HG02840 (cell line): Measurements from ENCODE around the gene SLC7A8.
"Not testable (repeated sequence)": the region's sequence is repeated elsewhere in the genome, so short reads cannot be mapped to it uniquely, and the experiment has no call there.

Source experiments
- ATAC-seq: cut with Tn5 transposase; IDR thresholded peaks from one replicate; pipeline ENCODE4 v1.9.1; 2021; ENCODE audit warnings: mild to moderate bottlenecking, moderate library complexity, moderate number of reproducible peaks; ENCODE audit not compliant: unreplicated experiment, low FRiP score

Gene SLC7A8

DNA sequence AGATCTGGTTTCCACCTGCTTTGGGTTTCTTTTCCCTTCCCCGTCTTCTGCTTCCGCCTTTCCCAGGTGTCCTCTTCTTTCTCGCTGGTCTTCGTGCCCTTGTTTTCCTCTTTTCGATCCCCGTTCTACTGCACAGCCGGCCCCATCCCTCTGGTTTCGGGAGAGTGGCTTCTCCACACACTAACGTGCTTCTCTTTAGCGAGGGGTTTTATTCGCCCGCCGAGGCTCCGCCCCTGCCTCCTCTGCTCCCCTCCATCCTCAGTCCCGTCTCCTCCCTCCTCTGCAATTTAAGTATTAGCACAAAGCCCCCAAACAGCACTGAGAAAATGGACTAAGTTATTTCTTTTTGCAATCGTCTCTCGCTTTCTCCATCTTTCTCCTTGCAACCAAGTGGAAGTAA is at the start of gene SLC7A8:
Gene SLC7A8, minus strand, starts transcription at position 182 of the 400 bp plus-strand sequence. CDS start 746 bp downstream, outside the sequence.
- ATAC-seq: no peak

- ATAC-seq: not testable (repeated sequence)
Observed at GRCh38 chr14:23232241-23232808, 48.9 kb upstream of the SLC7A8 start.

DNA sequence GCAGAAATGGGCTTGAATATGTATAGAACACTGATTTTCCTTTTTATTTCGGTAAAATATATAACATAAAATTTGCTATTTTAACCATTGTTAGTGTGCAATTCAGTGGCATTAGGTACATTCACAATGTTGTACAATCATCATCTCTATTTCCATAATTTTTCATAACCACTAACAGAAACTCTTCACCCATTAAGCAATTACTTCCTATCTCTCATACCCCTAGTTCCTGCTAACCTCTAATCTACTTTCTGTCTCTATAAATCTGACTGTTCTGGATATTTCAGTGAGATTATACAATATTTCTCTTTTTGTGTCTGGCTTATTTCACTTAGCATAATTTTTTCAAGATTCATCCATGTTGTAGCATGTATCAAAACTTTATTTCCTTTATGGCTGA is 45.4 kb upstream of the SLC7A8 start:
- ATAC-seq: no peak

GRCh38 chr14:23227566-23227965 is 44.1 kb upstream of the SLC7A8 start:
- ATAC-seq: no peak

DNA sequence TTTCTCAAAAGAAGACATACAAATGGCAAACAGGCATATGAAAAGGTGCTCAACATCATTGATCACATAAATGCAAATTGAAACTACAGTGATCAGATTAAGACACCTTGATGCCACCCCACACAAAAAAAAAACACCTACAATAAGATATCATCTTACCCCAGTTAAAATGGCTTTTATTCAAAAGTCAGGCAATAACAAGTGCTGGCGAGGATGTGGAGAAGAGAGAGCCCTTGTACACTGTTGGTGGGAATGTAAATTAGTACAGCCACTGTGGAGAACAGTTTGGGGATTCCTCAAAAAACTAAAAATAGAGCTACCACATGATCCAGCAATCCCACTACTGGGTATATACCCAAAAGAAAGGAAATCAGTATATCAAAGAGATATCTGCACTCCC is 41.5 kb upstream of the SLC7A8 start:
- ATAC-seq: not testable (repeated sequence)

DNA sequence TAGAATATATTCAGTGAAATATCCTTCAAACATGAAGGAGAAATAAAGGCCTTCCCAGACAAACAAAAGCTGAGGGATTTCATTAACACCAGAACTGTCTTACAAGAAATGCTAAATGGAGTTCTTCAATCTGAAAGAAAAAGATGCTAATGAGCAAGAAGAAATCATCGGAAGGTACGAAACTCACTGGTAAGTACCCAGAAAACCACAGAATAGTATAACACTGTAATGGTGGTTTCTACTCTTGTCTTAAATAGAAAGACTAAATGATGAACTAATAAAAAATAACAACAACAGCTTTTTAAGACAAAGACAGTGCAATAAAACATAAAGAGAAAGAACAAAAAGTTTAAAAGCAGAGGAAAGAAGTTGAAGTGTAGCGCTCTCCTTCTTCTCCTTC is 35.6 kb upstream of the SLC7A8 start:
- ATAC-seq: no peak

- no peak for ATAC-seq
Observed at GRCh38 chr14:23217032-23218020, 33.9 kb upstream of the SLC7A8 start.

DNA sequence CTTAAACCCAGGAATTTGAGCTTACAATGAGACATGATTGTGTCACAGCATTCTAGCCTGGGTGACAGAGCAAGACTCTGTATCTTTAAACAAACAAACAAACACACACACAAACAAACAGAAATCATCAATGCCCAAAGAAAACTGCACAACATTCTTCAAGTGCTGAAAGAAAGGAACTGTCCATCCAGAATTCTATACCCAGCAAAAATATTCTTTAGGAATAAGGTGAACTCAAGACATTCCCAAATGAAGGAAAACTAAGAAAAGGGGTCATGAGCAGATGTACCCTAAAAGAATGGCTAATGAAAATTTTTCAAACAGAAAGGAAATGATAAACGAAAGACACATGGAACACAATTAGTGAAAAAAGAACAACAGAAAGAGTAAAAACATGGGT is 32.0 kb upstream of the SLC7A8 start:
- ATAC-seq: no peak

DNA sequence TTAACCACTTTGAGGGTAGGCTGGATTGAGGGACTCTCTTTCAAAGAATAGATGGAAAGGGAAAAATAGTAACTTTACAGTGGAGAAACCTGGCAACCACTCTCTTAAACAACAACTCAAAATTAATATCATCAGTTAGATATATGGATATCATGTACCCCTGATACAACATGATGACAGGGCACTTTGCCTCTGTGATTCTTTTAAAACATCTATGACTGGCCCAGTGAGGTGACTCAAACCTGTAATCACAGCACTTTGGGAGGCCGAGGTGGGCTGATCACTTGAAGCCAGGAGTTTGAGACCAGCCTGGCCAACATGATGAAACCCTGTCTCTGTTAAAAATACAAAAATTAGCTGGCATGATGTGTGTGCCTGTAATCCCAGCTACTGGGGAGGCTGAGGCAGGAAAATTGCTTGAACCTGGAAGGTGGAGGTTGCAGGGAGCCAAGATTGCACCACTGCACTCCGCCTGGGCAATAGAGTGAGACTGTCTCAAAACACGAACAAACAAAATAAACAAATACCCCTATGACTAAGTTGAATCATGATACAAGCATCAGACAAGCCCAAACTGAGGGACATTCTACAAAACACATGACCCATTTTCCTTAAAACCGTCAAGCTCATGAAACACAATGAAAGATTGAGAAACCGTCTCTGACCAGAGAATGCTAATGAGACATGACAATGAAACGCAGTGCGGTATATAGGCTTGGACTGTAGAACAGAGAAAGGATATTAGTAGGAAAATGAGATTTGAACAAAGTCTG is 26.4 kb upstream of the SLC7A8 start:
- ATAC-seq: no peak

GRCh38 chr14:23208324-23208723 is 24.9 kb upstream of the SLC7A8 start:
- no peak for ATAC-seq

DNA sequence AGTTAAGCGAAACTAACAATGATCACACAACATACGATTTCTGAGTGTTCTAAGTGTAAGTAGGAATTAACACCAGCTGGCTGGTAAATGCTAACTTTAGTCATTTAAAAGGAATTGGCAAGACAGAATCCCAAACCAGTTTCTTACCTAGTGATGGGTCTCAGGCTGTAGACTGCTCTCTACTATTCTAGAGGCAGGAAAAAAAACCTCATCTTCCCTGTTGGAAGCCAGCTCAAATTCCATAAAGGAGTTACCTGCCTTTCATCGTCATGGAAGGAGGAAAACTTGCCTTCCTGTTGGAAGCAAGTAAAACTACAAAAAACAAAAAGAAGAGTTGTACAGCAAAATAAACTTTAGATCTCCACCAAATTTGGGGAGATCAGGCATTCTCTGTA is 23.7 kb upstream of the SLC7A8 start:
- no peak for ATAC-seq

DNA sequence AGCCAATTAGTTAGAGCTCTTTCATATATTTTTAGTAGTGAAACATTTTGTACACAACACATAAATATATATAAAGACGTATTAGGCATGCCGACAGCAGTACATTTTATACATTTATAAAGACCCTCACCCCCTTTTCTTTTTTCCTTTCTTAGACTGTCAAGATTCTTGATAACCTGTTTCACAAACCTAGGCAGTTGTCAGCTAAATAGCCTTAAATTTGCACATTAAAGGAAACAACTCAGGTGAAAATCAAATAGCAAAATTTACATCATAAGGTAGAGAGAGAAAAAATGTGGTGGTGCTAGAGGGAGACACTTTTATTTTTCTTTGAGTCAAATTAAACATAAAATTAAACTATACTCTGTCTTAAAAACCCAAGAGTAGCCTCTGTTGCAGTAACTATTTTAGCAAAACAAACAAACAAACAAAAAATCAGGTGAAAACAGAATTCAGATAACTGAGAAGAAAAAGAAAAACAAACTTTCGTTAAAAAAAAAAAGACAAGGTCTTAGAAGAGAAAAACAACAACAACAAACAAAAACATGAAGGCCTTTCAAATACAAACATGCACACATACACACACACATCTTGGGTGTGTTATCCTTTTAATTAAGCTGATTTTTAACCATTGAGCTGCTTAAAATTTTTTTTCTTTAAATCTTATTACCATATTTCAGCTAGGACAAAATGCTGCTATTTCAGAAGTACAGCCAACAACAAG is 23.1 kb upstream of the SLC7A8 start:
- no peak for ATAC-seq

DNA sequence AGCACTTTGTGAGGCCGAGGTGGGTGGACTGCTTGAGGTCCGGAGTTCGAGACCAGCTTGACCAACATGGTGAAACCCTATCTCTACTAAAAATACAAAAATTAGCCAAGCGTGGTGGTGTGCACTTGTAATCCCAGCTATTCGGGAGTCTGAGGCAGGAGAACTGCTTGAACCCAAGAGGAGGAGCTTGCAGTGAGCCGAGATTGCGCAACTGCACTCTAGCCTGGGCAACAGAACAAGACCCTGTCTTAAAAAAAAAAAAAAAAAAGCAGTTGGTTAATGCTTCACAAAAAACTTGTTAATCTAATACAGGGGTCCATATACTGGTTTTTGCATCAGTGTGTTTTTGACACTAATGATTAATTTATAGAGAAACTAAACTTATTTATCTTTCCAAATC is 18.5 kb upstream of the SLC7A8 start:
- no peak for ATAC-seq

GRCh38 chr14:23199141-23199540 is 15.7 kb upstream of the SLC7A8 start:
- not testable (repeated sequence) for ATAC-seq

DNA sequence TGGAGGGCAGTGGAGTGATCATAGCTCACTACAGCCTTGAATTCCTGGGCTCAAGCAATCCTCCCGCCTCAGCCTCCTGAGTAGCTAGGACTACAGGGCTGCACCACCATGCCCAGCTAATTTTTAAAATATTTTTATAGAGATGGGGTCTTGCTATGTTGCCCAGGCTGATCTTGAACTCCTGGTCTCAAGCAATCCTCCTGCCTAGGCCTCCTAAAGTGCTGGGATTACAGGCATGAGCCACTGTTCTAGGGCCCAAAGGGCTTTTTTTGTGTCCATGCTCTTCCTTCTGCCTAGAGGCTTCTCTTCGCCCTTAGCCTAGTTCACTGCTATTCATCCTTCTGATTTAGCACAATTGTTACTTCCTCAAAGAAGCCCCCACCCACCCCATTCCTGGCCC is 13.0 kb upstream of the SLC7A8 start:
- ATAC-seq: not testable (repeated sequence)

DNA sequence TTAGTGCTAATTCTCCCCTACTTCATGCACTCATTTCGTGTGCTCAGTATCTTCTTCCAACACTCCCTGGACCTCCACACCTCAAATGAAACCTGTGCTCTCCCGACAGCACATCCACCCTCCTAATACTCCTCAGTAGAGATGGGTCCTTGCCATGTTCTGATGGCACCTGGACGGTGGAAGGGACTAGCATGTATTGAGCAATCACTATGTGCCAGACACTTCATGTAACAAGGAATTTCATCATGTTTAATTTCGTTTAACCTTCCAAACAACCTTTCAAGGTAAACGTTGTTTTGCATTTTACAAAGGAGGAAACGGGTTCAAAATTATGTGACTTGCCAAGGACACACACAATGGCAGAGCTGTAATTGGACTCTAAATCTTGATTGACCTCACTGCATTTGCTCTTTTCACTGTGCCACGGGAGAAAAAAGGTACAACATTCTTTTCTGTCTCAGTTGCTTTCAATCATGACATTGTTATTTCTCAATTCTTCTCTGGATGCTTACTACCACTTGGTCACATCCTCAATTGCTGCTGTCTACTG is 12.2 kb upstream of the SLC7A8 start:
- no peak for ATAC-seq

DNA sequence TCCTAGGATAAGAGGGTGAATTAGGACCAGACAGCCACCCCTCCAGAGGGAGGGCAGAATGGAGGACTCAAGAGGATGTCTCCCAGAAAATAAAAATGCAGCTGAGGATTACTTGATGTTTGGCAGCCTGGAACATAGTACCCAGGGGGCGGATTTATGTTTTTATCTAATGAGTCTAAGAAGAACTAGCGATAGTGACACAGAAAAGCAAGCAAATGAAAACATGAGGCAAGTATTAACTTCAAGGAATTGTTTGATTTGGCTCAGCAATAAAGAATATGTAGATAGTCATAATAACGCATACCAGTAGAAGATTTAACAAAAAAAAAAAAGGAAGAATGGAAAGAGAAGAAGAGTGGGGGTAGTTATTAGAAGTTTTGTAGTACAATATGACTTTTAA is 10.0 kb upstream of the SLC7A8 start:
- ATAC-seq: no peak

- ATAC-seq: no peak
Observed at GRCh38 chr14:23187925-23188324, 4.5 kb upstream of the SLC7A8 start.

DNA sequence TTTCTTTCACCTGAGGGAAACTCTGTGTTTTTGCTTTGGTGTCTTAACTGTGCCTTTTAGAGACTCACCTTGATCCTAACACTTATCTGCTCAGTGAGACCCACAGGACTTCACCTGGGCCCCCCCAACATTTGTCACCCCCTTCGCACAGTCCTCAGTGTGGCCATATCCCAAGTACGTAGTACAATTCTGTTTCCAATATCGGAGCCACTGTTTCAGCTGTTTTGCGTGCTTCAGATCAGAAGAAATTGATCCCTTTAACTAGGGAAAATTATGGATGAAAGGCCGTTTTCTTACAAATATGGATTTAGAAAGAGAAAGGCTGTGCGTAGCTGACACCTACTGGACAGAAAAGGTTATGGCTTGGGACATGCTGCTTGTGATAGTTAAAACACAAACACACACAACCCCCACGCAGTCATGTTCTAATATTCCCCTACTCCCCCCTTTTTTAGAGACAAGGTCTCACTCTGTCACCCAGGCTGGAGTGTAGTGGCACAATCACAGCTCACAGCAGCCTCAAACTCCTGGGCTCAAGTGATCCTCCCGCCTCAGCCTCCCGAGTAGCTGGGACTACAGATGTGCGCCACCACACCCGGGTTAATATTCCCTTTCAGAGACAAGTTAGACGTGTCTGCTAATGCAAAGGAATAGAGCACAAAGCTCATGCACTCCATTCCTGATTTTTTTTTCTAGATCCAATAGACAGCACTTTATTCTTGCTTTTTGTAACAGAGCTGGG is 3.6 kb upstream of the SLC7A8 start:
- ATAC-seq: no peak
